ENCODE measurements around the gene NDUFAB1. TPM values are rescaled to one million over a fixed set of nuclear protein-coding genes. Genes with fewer than 3 reads are reported as not detected.

The NDUFAB1 gene
- total RNA-seq, 2 donors from 2014 or later = 82.3 to 129 TPM

- H3K4me1 ChIP-seq (replicated peaks) = no peaks in the 10 kb centered on the region
- intact Hi-C loops (cut with DNase I) = loop anchor here (5.0 kb wide), 1 partner anchor 51 kb away; no protein-coding TSS in a partner anchor
- H3K27ac ChIP-seq = peak overlapping the region; percentile 83 to 89
- no peaks in the 10 kb centered on the region for H3K9me3 ChIP-seq
- peaks cover 9 to 14% of the 10 kb centered on the region in 2 donors for H3K36me3 ChIP-seq
- no peaks in the 10 kb centered on the region for H3K27me3 ChIP-seq (replicated peaks; ENCODE audit: insufficient read depth)
- peak; percentile 16 for DNase-seq (ENCODE audit: low spot score)
- peak overlapping the region; percentile 68 to 99 for H3K4me3 ChIP-seq
- under 1% methylated on average over 28 of the region's 60 CpGs for WGBS
- TF ChIP-seq POLR2AphosphoS5 (IDR thresholded peaks at IDR 0.05) (no peak), POLR2A (IDR thresholded peaks at IDR 0.05) (no peak)
- TF ChIP-seq, protein P1, sequence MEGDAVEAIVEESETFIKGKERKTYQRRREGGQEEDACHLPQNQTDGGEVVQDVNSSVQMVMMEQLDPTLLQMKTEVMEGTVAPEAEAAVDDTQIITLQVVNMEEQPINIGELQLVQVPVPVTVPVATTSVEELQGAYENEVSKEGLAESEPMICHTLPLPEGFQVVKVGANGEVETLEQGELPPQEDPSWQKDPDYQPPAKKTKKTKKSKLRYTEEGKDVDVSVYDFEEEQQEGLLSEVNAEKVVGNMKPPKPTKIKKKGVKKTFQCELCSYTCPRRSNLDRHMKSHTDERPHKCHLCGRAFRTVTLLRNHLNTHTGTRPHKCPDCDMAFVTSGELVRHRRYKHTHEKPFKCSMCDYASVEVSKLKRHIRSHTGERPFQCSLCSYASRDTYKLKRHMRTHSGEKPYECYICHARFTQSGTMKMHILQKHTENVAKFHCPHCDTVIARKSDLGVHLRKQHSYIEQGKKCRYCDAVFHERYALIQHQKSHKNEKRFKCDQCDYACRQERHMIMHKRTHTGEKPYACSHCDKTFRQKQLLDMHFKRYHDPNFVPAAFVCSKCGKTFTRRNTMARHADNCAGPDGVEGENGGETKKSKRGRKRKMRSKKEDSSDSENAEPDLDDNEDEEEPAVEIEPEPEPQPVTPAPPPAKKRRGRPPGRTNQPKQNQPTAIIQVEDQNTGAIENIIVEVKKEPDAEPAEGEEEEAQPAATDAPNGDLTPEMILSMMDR (IDR thresholded peaks at IDR 0.05) = no peak
These were observed 38.1 kb downstream of the NDUFAB1 start for GRCh38 chr16:23557779-23558702.

DNA sequence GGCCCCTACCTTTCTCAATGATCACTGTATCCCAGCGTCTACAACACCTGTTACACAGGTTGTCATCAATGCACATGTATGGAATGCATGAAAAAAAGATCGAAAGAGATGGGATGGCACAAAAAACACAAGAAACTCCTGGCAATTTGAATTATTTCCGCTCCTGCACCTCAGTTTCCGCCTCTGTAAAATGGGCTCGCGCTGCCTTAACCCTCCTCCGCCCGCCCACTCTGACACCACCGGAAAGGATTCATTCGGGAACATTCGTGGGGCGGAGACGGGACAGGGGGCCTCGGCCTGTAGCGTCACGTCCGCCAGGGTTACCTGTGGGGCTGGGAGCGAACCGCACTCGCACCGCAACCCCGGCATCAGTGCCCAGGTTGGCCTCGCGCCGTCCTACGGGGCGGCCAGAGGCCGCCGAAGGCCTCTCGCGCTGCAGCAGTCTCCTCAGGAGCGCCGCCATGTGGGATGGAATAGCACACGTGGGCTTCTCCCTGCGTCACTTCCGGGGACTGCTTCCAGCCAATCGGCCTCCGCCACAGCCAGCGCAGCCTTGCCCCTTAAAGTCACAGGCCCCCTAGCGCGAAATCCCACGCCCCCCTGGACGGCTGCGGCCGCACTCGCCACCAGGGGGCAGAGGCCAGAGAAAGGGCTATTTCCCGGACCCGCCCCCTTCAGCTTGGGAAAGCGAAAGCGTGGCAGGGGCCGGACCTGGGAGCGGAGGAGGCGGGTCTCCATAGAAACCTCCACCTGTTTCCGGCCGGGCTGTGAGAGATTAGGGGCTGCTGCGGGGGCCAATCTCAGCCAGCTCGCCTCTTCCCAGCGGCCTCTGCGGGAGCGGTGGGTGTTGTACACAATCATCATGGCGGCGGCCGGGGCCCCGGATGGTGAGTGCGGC lies 39.0 kb downstream of the NDUFAB1 start, which contains the start of the genes EARS2 and UBFD1:
Gene EARS2, minus strand, starts transcription at position 470 of the 898 bp plus-strand sequence. Its CDS starts 7 bp downstream, at position 463.
Gene UBFD1, plus strand, starts transcription at position 847 of the 898 bp plus-strand sequence. Its CDS starts 16 bp downstream, at position 863.
- peak within 1 kb of the TSS; percentile 83 to 89 for H3K27ac ChIP-seq
- DNase-seq (ENCODE audit: low spot score) = peak; percentile 97
- H3K4me1 ChIP-seq (replicated peaks) = no peaks in the 10 kb centered on the region
- H3K4me3 ChIP-seq = peak within 1 kb of the TSS; percentile 68 to 99
- H3K9me3 ChIP-seq = no peaks in the 10 kb centered on the region
- 2% methylated on average over 65 of the region's 65 CpGs for WGBS
- intact Hi-C loops (cut with DNase I) = loop anchor here (5.0 kb wide), 1 partner anchor 50 kb away; no protein-coding TSS in a partner anchor
- H3K36me3 ChIP-seq = peaks cover 1 to 8% of the 10 kb centered on the region in 2 donors
- H3K27me3 ChIP-seq (replicated peaks; ENCODE audit: insufficient read depth) = no peaks in the 10 kb centered on the region
- TF ChIP-seq POLR2AphosphoS5 (IDR thresholded peaks at IDR 0.05) (peak; percentile 96), POLR2A (IDR thresholded peaks at IDR 0.05) (peak; percentile 53)
- TF ChIP-seq, protein P1 (IDR thresholded peaks at IDR 0.05) = peak; percentile 73 to 99 (median 98)

DNA sequence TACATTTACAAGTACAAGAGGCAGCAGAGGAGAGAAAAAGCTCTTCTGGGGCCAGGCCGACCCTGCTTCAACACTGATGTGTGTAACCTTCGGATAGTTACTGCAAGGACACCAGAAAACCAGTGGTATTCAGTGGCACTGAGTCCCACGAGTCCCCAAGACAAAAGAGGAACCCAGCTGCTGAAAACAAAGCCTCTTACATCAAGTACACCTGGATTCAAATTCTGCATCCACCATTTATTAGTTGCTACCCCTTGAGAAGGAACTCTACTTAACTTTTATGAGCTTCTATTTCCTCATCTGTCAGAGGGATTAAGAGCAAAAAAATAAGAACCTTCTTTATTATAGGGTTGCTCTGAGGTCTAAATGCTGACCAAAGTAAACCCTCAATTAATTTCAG lies 41.6 kb downstream of the NDUFAB1 start:
- DNase-seq (ENCODE audit: low spot score) = no peak
- Histone ChIP-seq H3K36me3 (peaks cover 0 to 6% of the 10 kb centered on the region in 2 donors), H3K4me1 (replicated peaks) (no peaks in the 10 kb centered on the region), H3K4me3 (no peak overlapping the region), H3K27ac (no peak overlapping the region), H3K9me3 (no peaks in the 10 kb centered on the region), H3K27me3 (replicated peaks; ENCODE audit: insufficient read depth) (no peaks in the 10 kb centered on the region)
- intact Hi-C loops (cut with DNase I) = loop anchor here (5.0 kb wide), 1 partner anchor 97 kb away; no protein-coding TSS in a partner anchor
- WGBS = 70% methylated on average over 3 of the region's 3 CpGs
- TF ChIP-seq POLR2AphosphoS5 (IDR thresholded peaks at IDR 0.05) (no peak), POLR2A (IDR thresholded peaks at IDR 0.05) (no peak)
- TF ChIP-seq, protein P1 (IDR thresholded peaks at IDR 0.05) = no peak

GRCh38 chr16:23552161-23552560 lies 44.0 kb downstream of the NDUFAB1 start:
- no peak overlapping the region for H3K4me3 ChIP-seq
- WGBS = 76% methylated on average over 6 of the region's 6 CpGs
- no peaks in the 10 kb centered on the region for H3K27me3 ChIP-seq (replicated peaks; ENCODE audit: insufficient read depth)
- intact Hi-C loops (cut with DNase I) = loop anchor here (5.0 kb wide), 1 partner anchor 95 kb away; no protein-coding TSS in a partner anchor
- no peak overlapping the region for H3K27ac ChIP-seq
- no peaks in the 10 kb centered on the region for H3K9me3 ChIP-seq
- DNase-seq (ENCODE audit: low spot score) = no peak
- no peaks in the 10 kb centered on the region for H3K4me1 ChIP-seq (replicated peaks)
- TF ChIP-seq, protein P1 (IDR thresholded peaks at IDR 0.05) = no peak
- TF ChIP-seq POLR2A (IDR thresholded peaks at IDR 0.05) (no peak), POLR2AphosphoS5 (IDR thresholded peaks at IDR 0.05) (no peak)
- H3K36me3 ChIP-seq = peaks cover 0 to 7% of the 10 kb centered on the region in 2 donors
